Fibroblast of lung (primary cell): Measurements from ENCODE around the gene CCDC80. TPM values are rescaled to one million over a fixed set of nuclear protein-coding genes. Genes with fewer than 3 reads are reported as not detected.

Source experiments
- DNase-seq, 2 donors: peaks; one replicate each; pipeline versions ENCODE4 v3.0.0 to v3.0.0-alpha.2; 2010; ENCODE audit warnings: low read depth in 2 of 2
- H2AFZ ChIP-seq: 2 replicates; pipeline ENCODE4 v1.5.1; 2012; ENCODE audit warnings: low read length, control low read depth, inconsistent platforms
- H3K27ac ChIP-seq: 2 replicates; pipeline ENCODE4 v1.5.1; 2011; ENCODE audit warnings: low read length, control low read depth; ENCODE audit not compliant: insufficient read depth
- H3K27me3 ChIP-seq: 2 replicates; pipeline ENCODE4 v1.5.1; 2011; ENCODE audit warnings: mild to moderate bottlenecking, low read length; ENCODE audit not compliant: control insufficient read depth, insufficient read depth
- H3K36me3 ChIP-seq: 2 replicates; pipeline ENCODE4 v1.5.1; 2011; ENCODE audit warnings: low read length; ENCODE audit not compliant: control insufficient read depth, insufficient read depth
- H3K4me1 ChIP-seq: 2 replicates; pipeline ENCODE4 v1.5.1; 2011; ENCODE audit warnings: low read length; ENCODE audit not compliant: control insufficient read depth, insufficient read depth; ENCODE audit errors: extremely low read depth
- H3K4me2 ChIP-seq: 2 replicates; pipeline ENCODE4 v1.5.1; 2011; ENCODE audit warnings: low read length, control low read depth; ENCODE audit not compliant: insufficient read depth; ENCODE audit errors: extremely low read depth
- H3K4me3 ChIP-seq, 4 experiments: fragments of 200-600 bp in 1 of 4; sonication (generic) in 1 of 4; replicated peaks in 1 of 4; 2 replicates each; pipeline ENCODE4 v1.5.1; 2011 to 2016; ENCODE audit warnings: low read length in 4 of 4, low read depth in 3 of 4, mild to moderate bottlenecking in 3 of 4, control low read depth in 2 of 4, inconsistent platforms in 1 of 4, mixed read lengths in 1 of 4; ENCODE audit not compliant: insufficient read depth in 1 of 4; ENCODE audit errors: control extremely low read depth in 1 of 4
- H3K79me2 ChIP-seq: 2 replicates; pipeline ENCODE4 v1.5.1; 2012; ENCODE audit warnings: mild to moderate bottlenecking, low read length, inconsistent platforms; ENCODE audit not compliant: control insufficient read depth, insufficient read depth
- H3K9ac ChIP-seq: 2 replicates; pipeline ENCODE4 v1.5.1; 2011; ENCODE audit warnings: mild to moderate bottlenecking, low read length, control low read depth; ENCODE audit not compliant: insufficient read depth
- H3K9me3 ChIP-seq: 2 replicates; pipeline ENCODE4 v1.5.1; 2012; ENCODE audit warnings: low read depth, low read length; ENCODE audit not compliant: control insufficient read depth, insufficient read depth
- H4K20me1 ChIP-seq: 2 replicates; pipeline ENCODE4 v1.5.1; 2011; ENCODE audit warnings: low read length; ENCODE audit not compliant: control insufficient read depth, insufficient read depth; ENCODE audit errors: extremely low read depth
- CTCF ChIP-seq, 2 donors: IDR thresholded peaks in 1 of 2; conservative IDR thresholded peaks in 1 of 2; 1 replicate in 1 of 2; 2 replicates in 1 of 2; pipeline ENCODE4 v1.5.1; 2011 to 2012; ENCODE audit warnings: low read length in 2 of 2, control low read depth in 1 of 2, inconsistent platforms in 1 of 2, low read depth in 1 of 2, mild to moderate bottlenecking in 1 of 2
- EZH2 ChIP-seq: IDR thresholded peaks from 2 replicates; pipeline ENCODE4 v1.5.1; 2012; ENCODE audit warnings: low read length, control low read depth, mild to moderate bottlenecking; ENCODE audit errors: missing control alignments
- polyA plus RNA-seq, 2 donors: library from polyadenylated mRNA; depleted of rRNA in 1 of 2; stranded (reverse) in 1 of 2; unstranded in 1 of 2; fragments of >200 nt; gene quantifications; 2 replicates each; pipeline ENCODE4 v1.2.1, GENCODE V29; 2011 to 2012; ENCODE audit warnings: missing spikeins in 1 of 2
- total RNA-seq: library from RNA; depleted of rRNA; stranded (reverse); fragments of >200 nt; gene quantifications from 2 replicates; pipeline ENCODE4 v1.2.1, GENCODE V29; 2014

Gene CCDC80
- total and polyA plus RNA-seq, 2 donors (not counting 1 experiment from before 2014, with no cell fraction given): 153 to 526 TPM

GRCh38 chr3:112579232-112579631 lies 61.7 kb downstream of the CCDC80 start:
- Histone ChIP-seq H3K27me3 (no peaks in the 10 kb centered on the region), H3K9ac (no peak overlapping the region), H3K27ac (no peak overlapping the region), H4K20me1 (no peaks in the 10 kb centered on the region), H3K79me2 (no peaks in the 10 kb centered on the region), H3K36me3 (no peaks in the 10 kb centered on the region), H2AFZ (no peak overlapping the region), H3K4me3 (no peak overlapping the region), H3K9me3 (no peaks in the 10 kb centered on the region), H3K4me2 (no peak overlapping the region), H3K4me1 (no peaks in the 10 kb centered on the region)
- no peak for DNase-seq
- no peak for TF ChIP-seq CTCF (conservative IDR thresholded peaks at IDR 0.05 in 1 of 2, IDR thresholded peaks at IDR 0.05 in 1 of 2; ENCODE audit: low read depth in 1 of 2, low read length in 2 of 2)
- no peak for TF ChIP-seq EZH2

- Histone ChIP-seq H3K9me3 (no peaks in the 10 kb centered on the region), H3K36me3 (peaks cover 2% of the 10 kb centered on the region), H3K4me3 (no peak overlapping the region), H4K20me1 (no peaks in the 10 kb centered on the region), H3K9ac (no peak overlapping the region), H3K27ac (no peak overlapping the region), H3K4me1 (no peaks in the 10 kb centered on the region), H3K79me2 (no peaks in the 10 kb centered on the region), H2AFZ (no peak overlapping the region), H3K4me2 (no peak overlapping the region), H3K27me3 (no peaks in the 10 kb centered on the region)
- DNase-seq: no peak
- TF ChIP-seq CTCF (conservative IDR thresholded peaks at IDR 0.05 in 1 of 2, IDR thresholded peaks at IDR 0.05 in 1 of 2; ENCODE audit: low read depth in 1 of 2, low read length in 2 of 2) (no peak), EZH2 (no peak)
Observed at GRCh38 chr3:112572701-112573100, 68.2 kb downstream of the CCDC80 start.

GRCh38 chr3:112569265-112569664 lies 71.7 kb downstream of the CCDC80 start:
- no peak for TF ChIP-seq CTCF (conservative IDR thresholded peaks at IDR 0.05 in 1 of 2, IDR thresholded peaks at IDR 0.05 in 1 of 2; ENCODE audit: low read depth in 1 of 2, low read length in 2 of 2)
- TF ChIP-seq EZH2: no peak
- H3K4me1 ChIP-seq: no peaks in the 10 kb centered on the region
- H3K27ac ChIP-seq: no peak overlapping the region
- no peaks in the 10 kb centered on the region for H4K20me1 ChIP-seq
- H3K9me3 ChIP-seq: no peaks in the 10 kb centered on the region
- no peak overlapping the region for H2AFZ ChIP-seq
- no peak overlapping the region for H3K4me2 ChIP-seq
- H3K27me3 ChIP-seq: no peaks in the 10 kb centered on the region
- DNase-seq: no peak
- H3K4me3 ChIP-seq: no peak overlapping the region
- no peak overlapping the region for H3K9ac ChIP-seq
- no peaks in the 10 kb centered on the region for H3K79me2 ChIP-seq
- H3K36me3 ChIP-seq: peaks cover 2% of the 10 kb centered on the region
